Measurements from ENCODE around the gene CCDC144A. TPM values are rescaled to one million over a fixed set of nuclear protein-coding genes. Genes with fewer than 3 reads are reported as not detected.
"Not testable (repeated sequence)": the region's sequence is repeated elsewhere in the genome, so short reads cannot be mapped to it uniquely, and the experiment has no call there.

CCDC144A gene
- total and polyA plus RNA-seq, 10 donors: 0.09 to 14.3 (median 2.2) TPM

GRCh38 chr17:16814439-16814838 is 124.4 kb downstream of the CCDC144A start:
- Histone ChIP-seq H3K9me3 (no peaks in the 10 kb centered on the region), H3K36me3 (no peaks in the 10 kb centered on the region), H3K4me1 (no peaks in the 10 kb centered on the region), H3K4me3 (no peak overlapping the region), H3K27ac (no peak overlapping the region), H3K27me3 (replicated peaks in 1 of 7) (peaks cover 0 to 38% (median 0%) of the 10 kb centered on the region in 7 donors)
- no peak for DNase-seq
- WGBS, 5 donors: 68 to 92% (median 86%) methylated on average over 3 to 7 of the region's 7 CpGs
- intact Hi-C loops (cut with DNase I; ENCODE audit: low total_unique reads): no loop called here
- no peak for TF ChIP-seq POLR2AphosphoS5 (IDR thresholded peaks at IDR 0.05)
- TF ChIP-seq CTCF (IDR thresholded peaks at IDR 0.05 in 8 of 11, conservative IDR thresholded peaks at IDR 0.05 in 3 of 11): no peak
- no peak for TF ChIP-seq POLR2A (IDR thresholded peaks at IDR 0.05)

GRCh38 chr17:16817201-16817600 is 127.2 kb downstream of the CCDC144A start:
- intact Hi-C loops (cut with DNase I; ENCODE audit: low total_unique reads): no loop called here
- Histone ChIP-seq H3K27me3 (replicated peaks in 1 of 7) (peaks cover 0 to 30% (median 0%) of the 10 kb centered on the region in 7 donors), H3K4me3 (no peak overlapping the region), H3K27ac (no peak overlapping the region), H3K4me1 (peaks cover 0 to 5% (median 0%) of the 10 kb centered on the region in 6 donors), H3K9me3 (no peaks in the 10 kb centered on the region), H3K36me3 (no peaks in the 10 kb centered on the region)
- no peak for TF ChIP-seq CTCF (IDR thresholded peaks at IDR 0.05 in 8 of 11, conservative IDR thresholded peaks at IDR 0.05 in 3 of 11)
- TF ChIP-seq POLR2A (IDR thresholded peaks at IDR 0.05): no peak
- TF ChIP-seq POLR2AphosphoS5 (IDR thresholded peaks at IDR 0.05): no peak
- no peak for DNase-seq
- 64 to 90% (median 83%) methylated on average over 2 to 7 of the region's 7 CpGs for WGBS, 5 donors

- H3K27ac ChIP-seq; H3K4me3 ChIP-seq; intact Hi-C loops (cut with DNase I; ENCODE audit: low total_unique reads); H3K4me1 ChIP-seq; H3K9me3 ChIP-seq; DNase-seq; H3K36me3 ChIP-seq: not testable (repeated sequence)
- H3K27me3 ChIP-seq (replicated peaks in 1 of 7): peaks cover 0 to 28% (median 0%) of the 10 kb centered on the region in 7 donors
- WGBS, 5 donors: 77 to 96% (median 85%) methylated on average over 7 of the region's 7 CpGs
Measured at GRCh38 chr17:16817940-16818339, 127.9 kb downstream of the CCDC144A start.

- no peak overlapping the region for H3K4me3 ChIP-seq
- H3K27me3 ChIP-seq (replicated peaks in 1 of 7): peaks cover 0 to 28% (median 0%) of the 10 kb centered on the region in 7 donors
- no peaks in the 10 kb centered on the region for H3K9me3 ChIP-seq
- H3K36me3 ChIP-seq: no peaks in the 10 kb centered on the region
- 60 to 68% (median 67%) methylated on average over 1 to 5 of the region's 5 CpGs for WGBS, 5 donors
- intact Hi-C loops (cut with DNase I; ENCODE audit: low total_unique reads): no loop called here
- no peak overlapping the region for H3K27ac ChIP-seq
- no peak for DNase-seq
- peaks cover 0 to 5% (median 0%) of the 10 kb centered on the region in 6 donors for H3K4me1 ChIP-seq
- TF ChIP-seq POLR2AphosphoS5 (IDR thresholded peaks at IDR 0.05) (no peak), CTCF (IDR thresholded peaks at IDR 0.05 in 8 of 11, conservative IDR thresholded peaks at IDR 0.05 in 3 of 11) (no peak), POLR2A (IDR thresholded peaks at IDR 0.05) (no peak)
Measured at GRCh38 chr17:16818340-16818739, 128.3 kb downstream of the CCDC144A start.
